ENCODE data around the gene ADAM8. TPM values are rescaled to one million over a fixed set of nuclear protein-coding genes. Genes with fewer than 3 reads are reported as not detected.
A peak's percentile ranks its signal among the peaks of the same experiment; 100 is the strongest.

The ADAM8 gene
- total RNA-seq, 6 donors from 2014 or later: 10.4 to 93.2 (median 32.9) TPM

- TF ChIP-seq POLR2AphosphoS5 (IDR thresholded peaks at IDR 0.05) (no peak), EP300 (IDR thresholded peaks at IDR 0.05) (no peak), CTCF (IDR thresholded peaks at IDR 0.05) (no peak), POLR2A (IDR thresholded peaks at IDR 0.05) (no peak)
- H3K27ac ChIP-seq: no peak overlapping the region
- WGBS, 2 donors: 85 to 86% methylated on average over 19 to 34 of the region's 35 CpGs
- H3K36me3 ChIP-seq: peaks cover 0 to 49% (median 30%) of the 10 kb centered on the region in 4 donors
- H3K27me3 ChIP-seq: peaks cover 0 to 4% (median 0%) of the 10 kb centered on the region in 4 donors
- ATAC-seq (ENCODE audit: low FRiP score in 2 of 2) (no peak), DNase-seq (peak in 1 of 2 donors; percentile 83)
- peaks cover 7 to 23% (median 20%) of the 10 kb centered on the region in 4 donors for H3K4me1 ChIP-seq
- H3K4me3 ChIP-seq: no peak overlapping the region
- H3K9me3 ChIP-seq: no peaks in the 10 kb centered on the region
Measured at GRCh38 chr10:133271521-133272300, 5.0 kb downstream of the ADAM8 start.

GRCh38 chr10:133270773-133271297, 5.8 kb downstream of the ADAM8 start:
- H3K9me3 ChIP-seq: no peaks in the 10 kb centered on the region
- TF ChIP-seq EP300 (IDR thresholded peaks at IDR 0.05): no peak
- TF ChIP-seq CTCF (IDR thresholded peaks at IDR 0.05): no peak
- no peak for TF ChIP-seq POLR2AphosphoS5 (IDR thresholded peaks at IDR 0.05)
- TF ChIP-seq POLR2A (IDR thresholded peaks at IDR 0.05): no peak
- no peak for ATAC-seq (ENCODE audit: low FRiP score in 2 of 2)
- peak in 1 of 2 donors; percentile 72 for DNase-seq
- WGBS, 2 donors: 99% methylated on average over 19 of the region's 19 CpGs; no CpG with 5 or more reads in 1 of the 2 donors
- H3K27me3 ChIP-seq: no peaks in the 10 kb centered on the region
- no peak overlapping the region for H3K27ac ChIP-seq
- H3K4me1 ChIP-seq: peaks cover 0 to 14% (median 11%) of the 10 kb centered on the region in 4 donors
- no peak overlapping the region for H3K4me3 ChIP-seq
- peaks cover 0 to 49% (median 32%) of the 10 kb centered on the region in 4 donors for H3K36me3 ChIP-seq

- ATAC-seq (ENCODE audit: low FRiP score in 2 of 2): no peak
- Histone ChIP-seq H3K27me3 (no peaks in the 10 kb centered on the region), H3K36me3 (peaks cover 0 to 49% (median 32%) of the 10 kb centered on the region in 4 donors), H3K27ac (no peak overlapping the region), H3K4me1 (peaks cover 0 to 8% (median 8%) of the 10 kb centered on the region in 4 donors), H3K9me3 (no peaks in the 10 kb centered on the region), H3K4me3 (no peak overlapping the region)
- TF ChIP-seq EP300 (IDR thresholded peaks at IDR 0.05) (no peak), POLR2AphosphoS5 (IDR thresholded peaks at IDR 0.05) (no peak), POLR2A (IDR thresholded peaks at IDR 0.05) (no peak), CTCF (IDR thresholded peaks at IDR 0.05) (no peak)
- peak in 1 of 2 donors; percentile 65 for DNase-seq
- WGBS, 2 donors: 86% methylated on average over 16 of the region's 20 CpGs; no CpG with 5 or more reads in 1 of the 2 donors
Measured at GRCh38 chr10:133270204-133270603, 6.5 kb downstream of the ADAM8 start.

GRCh38 chr10:133269367-133269766, 7.3 kb downstream of the ADAM8 start:
- H3K9me3 ChIP-seq: no peaks in the 10 kb centered on the region
- no peak overlapping the region for H3K4me3 ChIP-seq
- WGBS, 2 donors: 93% methylated on average over 3 of the region's 26 CpGs; no CpG with 5 or more reads in 1 of the 2 donors
- peak in 1 of 2 donors; percentile 85 for DNase-seq
- no peak for ATAC-seq (ENCODE audit: low FRiP score in 2 of 2)
- H3K27me3 ChIP-seq: no peaks in the 10 kb centered on the region
- H3K36me3 ChIP-seq: peaks cover 0 to 49% (median 32%) of the 10 kb centered on the region in 4 donors
- no peak overlapping the region for H3K27ac ChIP-seq
- peaks cover 0 to 6% (median 0%) of the 10 kb centered on the region in 4 donors for H3K4me1 ChIP-seq
- TF ChIP-seq POLR2AphosphoS5 (IDR thresholded peaks at IDR 0.05) (no peak), POLR2A (IDR thresholded peaks at IDR 0.05) (no peak), CTCF (IDR thresholded peaks at IDR 0.05) (no peak), EP300 (IDR thresholded peaks at IDR 0.05) (no peak)
